NCI-H226 (cell line): ENCODE results near the gene RBM33.

Experiments
- DNase-seq: peaks from one replicate; pipeline ENCODE4 v3.0.0-alpha.2; 2015

Gene RBM33

GRCh38 chr7:155699180-155699579, 54.7 kb downstream of the RBM33 start:
- no peak for DNase-seq

DNA sequence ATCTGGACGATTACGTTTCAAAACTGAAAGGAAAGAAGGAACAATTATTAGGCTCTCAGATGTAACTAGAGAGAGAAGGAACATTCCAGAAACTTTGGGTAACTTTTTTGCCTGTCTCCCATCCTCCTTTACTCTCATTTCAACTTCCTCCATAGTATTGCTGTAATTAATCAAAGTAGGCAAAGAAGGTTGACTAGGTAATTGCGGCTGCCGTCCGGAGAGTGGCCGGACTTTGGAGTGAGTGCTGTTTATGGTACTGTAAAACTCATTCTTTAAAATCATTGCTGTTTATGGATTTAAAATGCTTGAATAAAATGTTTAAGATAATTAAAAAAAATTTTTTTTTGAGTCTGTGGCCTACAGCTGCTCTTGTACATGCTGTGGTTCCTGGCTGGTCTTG, 56.4 kb downstream of the RBM33 start:
- no peak for DNase-seq

DNA sequence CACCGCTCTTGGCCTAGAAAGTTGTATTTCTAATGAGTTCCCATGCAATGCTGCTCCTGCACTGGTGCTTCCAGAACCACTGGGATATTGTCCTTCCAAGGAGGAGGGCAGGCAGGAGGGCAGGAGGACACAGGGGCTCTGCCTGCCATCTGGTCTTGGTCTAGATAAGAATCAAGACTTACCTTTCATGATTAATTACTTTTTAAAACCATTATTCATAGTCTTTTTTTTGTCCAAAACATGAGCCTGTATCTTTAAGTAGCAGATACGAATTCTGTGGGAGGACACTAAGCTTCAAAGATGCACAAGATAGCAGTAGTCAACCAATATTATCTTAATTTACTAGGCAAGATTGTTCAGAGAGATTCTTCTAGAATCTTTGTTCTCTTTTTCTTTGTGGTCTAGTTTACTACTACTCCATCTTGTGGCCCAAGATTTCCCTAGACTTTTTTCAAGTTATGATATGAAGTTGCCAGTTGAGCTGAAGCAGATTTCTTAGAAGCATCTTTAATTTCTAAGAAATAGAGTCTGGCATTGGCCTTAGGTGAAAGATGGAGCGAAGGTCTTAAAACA, 57.6 kb downstream of the RBM33 start:
- no peak for DNase-seq

DNA sequence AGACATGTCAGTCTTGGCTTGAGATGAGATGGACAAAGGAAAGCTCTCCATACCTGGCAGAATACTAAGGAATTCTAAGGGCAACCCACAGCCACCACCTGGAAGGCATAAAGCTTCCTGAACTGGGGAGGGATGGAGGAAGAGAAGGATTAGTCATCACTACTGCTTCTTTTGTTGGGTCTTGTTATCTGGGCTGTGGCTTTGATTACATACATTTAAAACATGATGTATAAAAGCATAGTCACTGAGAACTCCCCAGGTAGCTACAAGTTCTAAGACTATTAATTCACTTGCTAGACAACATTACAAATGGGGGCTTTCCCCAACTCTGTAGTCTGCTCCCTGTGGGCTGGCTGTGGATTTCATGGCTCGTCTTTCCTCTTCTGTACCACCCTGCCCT, 58.2 kb downstream of the RBM33 start:
- DNase-seq: peak; percentile 69

DNA sequence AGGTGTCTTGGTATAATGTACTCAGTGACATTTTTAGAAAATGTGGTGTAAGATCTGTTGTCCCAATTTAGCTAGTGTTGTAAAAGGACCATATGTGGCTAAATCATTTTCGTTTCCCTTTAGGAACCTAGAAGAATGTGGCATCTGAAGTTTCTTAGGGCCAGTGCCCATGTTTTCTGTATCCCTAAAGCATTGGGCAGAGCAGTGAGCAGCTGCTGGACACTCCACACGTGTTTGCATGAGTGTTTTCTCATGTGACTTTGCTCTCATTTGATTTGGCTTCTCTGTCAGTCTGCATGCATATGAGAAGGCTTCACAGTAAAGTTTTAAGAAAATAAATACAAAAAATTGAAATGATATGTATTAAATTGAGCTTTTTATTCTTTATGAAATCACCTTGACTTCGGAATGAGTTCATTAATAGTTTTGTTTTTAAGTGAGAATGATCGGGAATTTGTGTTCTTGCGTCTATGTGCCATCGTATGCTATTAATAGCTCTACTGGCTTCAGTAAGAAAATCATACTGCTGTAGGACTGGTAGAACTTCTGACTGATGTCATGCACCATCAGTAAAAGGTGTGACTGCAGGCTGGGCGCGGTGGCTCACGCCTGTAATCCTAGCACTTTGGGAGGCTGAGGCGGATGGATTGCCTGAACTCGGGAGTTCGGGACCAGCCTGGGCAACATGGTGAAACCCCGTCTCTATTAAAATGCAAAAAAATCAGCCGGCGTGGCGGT, 61.3 kb downstream of the RBM33 start:
- no peak for DNase-seq

- DNase-seq: no peak
Observed at GRCh38 chr7:155706376-155706775, 61.9 kb downstream of the RBM33 start.

DNA sequence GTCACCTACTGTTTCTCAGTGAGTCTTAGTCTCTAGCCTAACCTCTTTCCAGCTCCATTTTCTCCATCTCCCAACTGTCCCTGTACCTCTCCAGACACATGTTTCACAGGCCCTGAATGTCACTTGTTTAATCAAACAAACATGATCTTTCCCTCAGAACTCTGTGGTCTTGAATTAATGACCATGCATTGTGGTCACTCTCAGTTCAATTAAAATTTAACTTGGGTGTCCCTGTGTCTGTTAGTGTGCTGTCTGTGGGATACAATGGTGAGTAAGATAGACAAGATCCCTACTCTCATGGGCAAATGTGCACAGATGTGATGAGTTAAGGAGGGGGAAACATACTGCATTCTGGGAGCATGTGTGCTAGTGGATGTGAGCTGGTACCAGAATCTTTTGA, 65.0 kb downstream of the RBM33 start:
- no peak for DNase-seq

DNA sequence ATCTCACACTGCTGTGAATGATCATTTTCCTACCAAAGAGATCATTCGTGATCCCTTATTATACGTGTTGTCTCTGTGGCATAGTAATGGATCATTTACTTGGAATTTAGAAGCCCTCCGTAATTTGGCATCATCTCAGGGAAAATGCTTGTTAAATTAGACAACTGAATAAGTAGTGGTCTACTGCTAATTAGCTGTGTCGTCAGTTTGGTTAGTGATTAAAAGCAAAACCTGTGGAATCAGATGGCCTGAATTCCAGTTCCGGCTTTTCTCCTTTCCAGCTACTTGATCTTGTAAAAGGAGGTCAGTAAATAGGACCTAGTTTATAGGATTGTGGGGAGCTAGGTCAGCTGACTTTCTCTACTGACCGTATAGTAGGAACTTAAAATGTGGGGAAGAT, 65.6 kb downstream of the RBM33 start:
- no peak for DNase-seq

GRCh38 chr7:155710530-155710929, 66.1 kb downstream of the RBM33 start:
- no peak for DNase-seq

- no peak for DNase-seq
Observed at GRCh38 chr7:155711081-155711480, 66.6 kb downstream of the RBM33 start.

- DNase-seq: no peak
Observed at GRCh38 chr7:155713384-155713783, 68.9 kb downstream of the RBM33 start.

DNA sequence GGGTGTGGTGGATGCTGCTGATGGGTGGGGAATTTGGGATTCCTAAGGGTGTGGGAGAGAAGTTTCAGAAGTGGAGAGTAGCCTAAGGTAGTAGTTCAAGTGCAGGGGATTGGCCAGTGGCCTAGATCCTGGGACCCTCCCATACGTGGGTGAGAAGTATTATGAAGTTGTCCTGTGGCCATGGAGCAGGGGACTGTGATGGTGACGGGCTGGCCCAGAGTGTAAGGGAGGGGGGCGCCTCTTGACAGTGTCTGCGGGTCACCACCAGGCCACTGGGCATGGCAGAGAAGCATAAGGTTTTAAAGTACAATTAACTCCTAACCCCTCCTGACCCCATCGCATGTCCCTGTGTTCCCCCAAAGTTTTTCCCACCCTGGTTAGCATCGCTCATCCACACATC, 70.2 kb downstream of the RBM33 start:
- no peak for DNase-seq

DNA sequence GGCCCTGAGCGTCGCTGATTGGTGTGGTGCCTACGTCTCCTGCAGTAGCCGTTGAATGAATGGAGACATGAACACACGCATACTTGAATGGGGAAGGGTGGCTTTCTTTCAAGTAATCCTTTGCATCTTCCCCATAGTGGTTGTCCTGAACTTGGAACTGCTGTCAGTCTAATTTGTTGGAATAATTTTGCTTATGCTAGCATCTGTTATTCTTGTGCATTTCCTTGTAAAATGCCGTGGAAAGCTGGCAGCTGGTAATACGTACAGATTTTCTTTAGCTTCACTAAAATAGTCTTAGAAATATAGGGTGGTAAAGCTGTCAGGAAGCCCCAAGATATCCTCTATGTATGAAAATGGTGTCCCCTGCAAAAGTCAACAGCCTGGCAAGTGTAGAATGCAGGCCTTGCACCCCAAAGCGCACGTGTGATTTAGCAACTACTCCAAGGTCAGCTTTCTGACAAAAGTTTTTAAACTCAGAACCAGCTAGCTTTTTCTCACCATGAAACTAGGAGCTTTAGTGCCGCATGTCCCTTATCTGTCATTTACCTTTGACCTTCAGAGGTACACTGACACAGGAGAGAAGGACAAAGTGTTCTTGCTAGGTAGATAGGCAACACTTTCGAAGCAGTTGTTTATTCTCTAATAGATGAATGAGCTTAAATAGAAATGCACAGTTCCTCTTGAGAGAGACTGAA, 70.8 kb downstream of the RBM33 start:
- DNase-seq: no peak

DNA sequence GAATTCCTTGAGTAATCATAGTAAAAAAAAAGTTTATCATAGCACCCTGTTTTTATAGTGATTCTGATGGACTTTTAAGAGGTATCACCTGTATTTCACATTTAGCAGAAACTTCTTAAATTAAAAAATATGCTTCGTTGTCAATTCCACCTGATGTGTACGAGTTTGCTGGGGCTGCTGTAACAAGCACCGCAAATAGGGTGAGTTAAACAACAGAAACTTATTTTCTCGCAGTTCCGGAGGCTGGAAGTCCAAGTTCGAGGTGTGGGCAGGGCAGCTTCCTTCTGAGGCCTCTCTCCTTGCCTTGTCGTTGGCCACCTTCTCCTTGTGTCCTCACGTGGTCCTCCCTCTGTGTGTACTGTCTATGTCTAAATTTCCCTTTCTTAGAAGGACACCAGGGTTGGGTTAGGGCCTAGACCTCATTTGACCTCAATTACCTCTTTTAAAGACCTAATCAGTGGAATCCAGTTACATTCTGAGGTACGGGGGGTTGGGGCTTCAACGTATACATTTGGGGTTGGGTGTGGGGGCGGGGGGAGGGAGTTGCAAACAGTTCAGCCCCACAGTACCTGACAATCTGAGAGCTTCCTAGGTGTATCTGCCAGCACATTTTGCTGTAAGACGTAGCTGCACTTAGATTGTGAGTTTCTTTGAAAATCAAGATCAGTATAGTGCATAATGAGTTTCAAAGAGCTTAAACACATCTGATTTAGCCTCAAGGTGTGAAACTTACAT, 72.7 kb downstream of the RBM33 start:
- DNase-seq: no peak

DNA sequence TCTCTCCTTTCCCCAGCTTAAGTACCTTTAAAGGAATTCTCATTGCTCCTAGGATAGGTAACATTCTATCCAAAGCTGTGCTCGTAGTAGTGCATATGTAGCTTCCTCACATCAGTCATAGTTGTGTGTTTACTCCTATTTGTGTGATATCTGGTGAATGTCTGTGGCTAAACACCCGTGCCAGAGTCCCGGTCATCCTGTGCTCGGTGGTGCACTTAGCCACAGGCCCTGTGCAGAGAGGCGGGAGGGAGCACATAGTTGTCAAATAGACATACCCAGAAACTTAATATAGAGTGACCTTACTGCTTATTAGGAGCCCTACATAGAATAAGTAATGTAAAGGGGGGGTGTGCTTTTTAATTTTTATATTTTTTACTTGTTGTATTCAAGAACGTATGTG, 76.6 kb downstream of the RBM33 start:
- no peak for DNase-seq

- no peak for DNase-seq
Observed at GRCh38 chr7:155722118-155722517, 77.7 kb downstream of the RBM33 start.

DNA sequence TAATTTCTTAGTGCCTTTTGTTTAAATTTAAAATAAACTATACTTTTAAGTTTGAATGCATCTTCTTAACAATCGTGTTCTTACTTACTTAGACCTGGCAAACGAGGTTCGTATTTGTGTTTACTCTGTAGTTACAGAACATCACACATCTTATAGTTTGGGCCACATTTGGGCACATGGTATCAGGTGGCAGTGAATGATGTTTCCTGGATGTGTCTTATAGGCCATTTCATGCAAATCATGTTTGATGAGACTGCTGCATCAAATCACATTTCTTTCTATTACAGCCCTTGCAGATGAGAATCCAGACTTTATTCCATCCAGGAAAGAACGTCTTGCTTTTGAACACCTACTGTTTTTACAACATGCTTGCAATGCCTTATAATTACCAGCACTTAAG, 78.5 kb downstream of the RBM33 start:
- no peak for DNase-seq

GRCh38 chr7:155724327-155725005, 80.0 kb downstream of the RBM33 start:
- DNase-seq: no peak

DNA sequence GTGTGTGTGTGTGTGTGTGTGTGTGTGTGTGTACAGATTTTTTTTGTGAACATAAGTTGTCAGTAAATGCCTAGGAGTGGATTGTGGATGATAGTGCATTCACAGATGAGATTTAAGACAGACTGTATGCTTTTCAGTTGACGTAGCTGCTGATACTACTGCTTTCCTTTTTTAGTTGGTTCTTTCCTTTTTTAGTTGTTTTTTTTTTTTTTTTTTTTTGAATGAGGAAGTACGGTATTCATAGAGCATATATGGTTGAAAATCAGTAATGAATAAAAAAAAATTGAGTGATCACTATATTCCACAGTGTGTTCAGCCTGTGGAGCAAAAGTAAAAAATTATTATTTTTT, 80.5 kb downstream of the RBM33 start:
- DNase-seq: no peak

GRCh38 chr7:155727616-155728015, 83.2 kb downstream of the RBM33 start:
- no peak for DNase-seq

- no peak for DNase-seq
Observed at GRCh38 chr7:155728116-155728515, 83.7 kb downstream of the RBM33 start.

DNA sequence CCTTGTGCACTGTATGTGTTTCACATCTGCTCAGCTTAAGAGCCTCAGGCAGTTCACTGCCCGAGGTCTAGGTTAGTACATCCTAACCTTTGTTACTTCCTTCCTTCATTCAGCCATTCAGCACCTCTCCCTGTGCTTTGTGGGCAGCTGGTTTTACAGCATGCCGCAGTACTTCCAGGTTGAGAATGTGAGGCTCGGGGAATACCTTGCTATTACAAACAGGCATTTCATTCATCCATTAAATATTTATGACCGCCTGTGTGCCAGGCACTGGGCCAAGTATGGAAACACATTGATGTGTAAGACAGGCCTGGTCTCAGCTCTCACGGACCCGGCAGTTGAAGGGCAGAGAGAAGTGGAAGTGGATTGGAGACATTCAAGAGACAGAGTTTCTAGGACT, 85.4 kb downstream of the RBM33 start:
- DNase-seq: peak; percentile 4

DNA sequence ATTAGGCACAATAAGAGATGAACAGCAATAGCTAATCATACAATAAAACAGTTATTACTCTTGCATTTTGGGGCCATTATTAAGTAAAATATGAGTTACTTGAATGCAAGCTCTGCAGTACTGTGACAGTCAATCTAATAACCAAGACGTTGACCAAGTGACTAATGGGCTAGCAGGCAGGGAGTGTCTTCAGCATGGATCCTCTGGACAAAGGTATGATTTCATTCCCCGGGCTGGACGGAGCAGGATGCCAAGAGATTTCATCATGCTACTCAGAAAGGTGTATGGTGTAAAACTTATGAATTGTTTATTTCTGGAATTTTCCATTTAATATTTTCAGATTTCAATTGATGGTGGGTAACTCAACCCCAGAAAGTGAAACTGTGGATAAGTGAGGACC, 86.9 kb downstream of the RBM33 start:
- peak; percentile 53 for DNase-seq
